CD8-positive, alpha-beta memory T cell (primary cell): Measurements from ENCODE around the gene CD47. TPM values are rescaled to one million over a fixed set of nuclear protein-coding genes. Genes with fewer than 3 reads are reported as not detected.

Experiments used
- CTCF ChIA-PET: fragments of 350-600 bp; sonication (Branson Sonifier 250); formaldehyde crosslinking; loops from one replicate; lab custom pipeline; 2021; ENCODE audit warnings: antibody characterized with exemption; lab: Charles Lee
- POLR2A ChIA-PET: fragments of 350-600 bp; sonication (Branson Sonifier 250); formaldehyde crosslinking; loops from one replicate; lab custom pipeline; 2021; ENCODE audit warnings: antibody characterized with exemption; lab: Charles Lee
- DNase-seq, 5 donors: peaks; one replicate each; pipeline versions ENCODE4 v3.0.0 to v3.0.0-alpha.2; 2020 to 2022; ENCODE audit warnings: mixed read lengths in 1 of 5
- H3K27ac ChIP-seq: one replicate; pipeline ENCODE4 v1.7.0; 2013; ENCODE audit warnings: low read depth, mild to moderate bottlenecking, low read length, moderate library complexity
- H3K27me3 ChIP-seq: 2 replicates; pipeline ENCODE4 v1.7.0; 2013; ENCODE audit warnings: low read length, mild to moderate bottlenecking; ENCODE audit not compliant: insufficient read depth, poor library complexity, severe bottlenecking
- H3K36me3 ChIP-seq: 2 replicates; pipeline ENCODE4 v1.7.0; 2013; ENCODE audit warnings: mild to moderate bottlenecking, low read length, moderate library complexity; ENCODE audit not compliant: insufficient read depth
- H3K4me1 ChIP-seq: 2 replicates; pipeline ENCODE4 v1.7.0; 2013; ENCODE audit warnings: mild to moderate bottlenecking, low read length, moderate library complexity; ENCODE audit not compliant: insufficient read depth
- H3K4me3 ChIP-seq: 2 replicates; pipeline ENCODE4 v1.7.0; 2013; ENCODE audit warnings: mild to moderate bottlenecking, low read length
- H3K9me3 ChIP-seq: 2 replicates; pipeline ENCODE4 v1.7.0; 2013; ENCODE audit warnings: mild to moderate bottlenecking, low read length
- H3K27ac Mint-ChIP-seq, 8 donors: one replicate each; pipeline ENCODE4 v1.8.0; 2020 to 2021; ENCODE audit warnings: mixed read lengths in 8 of 8, mild to moderate bottlenecking in 6 of 8, inconsistent platforms in 3 of 8, moderate library complexity in 3 of 8
- H3K27me3 Mint-ChIP-seq, 2 donors: one replicate each; pipeline ENCODE4 v1.8.0; 2020 to 2021; ENCODE audit warnings: mixed read lengths in 2 of 2, mild to moderate bottlenecking in 1 of 2, moderate library complexity in 1 of 2
- H3K36me3 Mint-ChIP-seq, 3 donors: one replicate each; pipeline ENCODE4 v1.8.0; 2020 to 2021; ENCODE audit warnings: mixed read lengths in 3 of 3, inconsistent platforms in 1 of 3, mild to moderate bottlenecking in 1 of 3
- H3K4me1 Mint-ChIP-seq, 3 donors: one replicate each; pipeline ENCODE4 v1.8.0; 2020 to 2021; ENCODE audit warnings: mixed read lengths in 3 of 3, inconsistent platforms in 1 of 3, mild to moderate bottlenecking in 1 of 3
- H3K4me3 Mint-ChIP-seq, 7 donors: one replicate each; pipeline ENCODE4 v1.8.0; 2020 to 2021; ENCODE audit warnings: mixed read lengths in 7 of 7, mild to moderate bottlenecking in 6 of 7, moderate library complexity in 4 of 7, inconsistent platforms in 2 of 7
- H3K9me3 Mint-ChIP-seq, 5 donors: one replicate each; pipeline ENCODE4 v1.8.0; 2020 to 2022; ENCODE audit warnings: mixed read lengths in 5 of 5, mild to moderate bottlenecking in 3 of 5, moderate library complexity in 2 of 5, inconsistent platforms in 1 of 5
- polyA plus RNA-seq: library from polyadenylated mRNA; unstranded; fragments of 300-500 nt; fragmentation: Illumina TruSeq; gene quantifications from one replicate; pipeline ENCODE4 v1.2.3, GENCODE V29; 2021
- total RNA-seq, 2 experiments: library from RNA; stranded (reverse); gene quantifications; one replicate each; pipeline ENCODE4 v1.2.3, GENCODE V29; 2021

Gene CD47
- total and polyA plus RNA-seq, 3 experiments from 2014 or later = 126 to 232 (median 131) TPM

- no peaks in the 10 kb centered on the region for H3K36me3 ChIP-seq
- H3K9me3 Mint-ChIP-seq = peaks cover 0 to 3% (median 0%) of the 10 kb centered on the region in 5 donors
- H3K27me3 Mint-ChIP-seq = no peaks in the 10 kb centered on the region
- no peaks in the 10 kb centered on the region for H3K36me3 Mint-ChIP-seq
- H3K27ac ChIP-seq = no peak overlapping the region
- peaks cover 0 to 3% (median 0%) of the 10 kb centered on the region in 3 donors for H3K4me1 Mint-ChIP-seq
- no peaks in the 10 kb centered on the region for H3K4me1 ChIP-seq
- no peak overlapping the region for H3K4me3 Mint-ChIP-seq
- no peak for DNase-seq
- H3K9me3 ChIP-seq = no peaks in the 10 kb centered on the region
- ChIA-PET CTCF (no interaction called here), POLR2A (no interaction called here)
- H3K27ac Mint-ChIP-seq = no peak overlapping the region
- H3K4me3 ChIP-seq = no peak overlapping the region
- no peaks in the 10 kb centered on the region for H3K27me3 ChIP-seq
Observed at GRCh38 chr3:107999215-107999775, 91.5 kb downstream of the CD47 start.

GRCh38 chr3:107997671-107998070 lies 93.2 kb downstream of the CD47 start:
- no peaks in the 10 kb centered on the region for H3K9me3 ChIP-seq
- no peak overlapping the region for H3K4me3 ChIP-seq
- DNase-seq = no peak
- peaks cover 0 to 2% of the 10 kb centered on the region in 2 donors for H3K27me3 Mint-ChIP-seq
- ChIA-PET CTCF (no interaction called here), POLR2A (no interaction called here)
- H3K36me3 Mint-ChIP-seq = peaks cover 0 to 2% (median 0%) of the 10 kb centered on the region in 3 donors
- no peaks in the 10 kb centered on the region for H3K4me1 ChIP-seq
- peaks cover 0 to 3% (median 0%) of the 10 kb centered on the region in 5 donors for H3K9me3 Mint-ChIP-seq
- H3K4me3 Mint-ChIP-seq = no peak overlapping the region
- H3K4me1 Mint-ChIP-seq = peaks cover 0 to 3% (median 0%) of the 10 kb centered on the region in 3 donors
- H3K36me3 ChIP-seq = no peaks in the 10 kb centered on the region
- H3K27ac ChIP-seq = no peak overlapping the region
- no peak overlapping the region for H3K27ac Mint-ChIP-seq
- H3K27me3 ChIP-seq = no peaks in the 10 kb centered on the region

DNA sequence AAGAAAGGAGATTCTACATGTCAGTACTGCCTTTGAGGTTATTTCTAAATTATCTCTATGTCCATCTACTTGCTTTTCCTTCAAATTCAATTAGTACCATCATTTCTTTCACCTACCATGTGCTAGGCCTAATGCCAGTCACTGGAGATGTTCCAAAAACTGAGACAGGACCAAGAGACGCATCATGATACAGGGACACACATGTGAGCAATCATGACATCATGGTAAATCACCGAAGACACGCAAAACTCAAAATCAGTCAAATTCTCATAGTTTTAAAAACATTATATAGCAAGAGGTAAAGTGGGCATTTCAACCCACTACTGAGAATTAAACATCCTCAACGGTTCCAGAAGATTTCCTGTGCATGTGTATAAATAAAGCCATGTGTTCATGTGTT lies 95.0 kb downstream of the CD47 start:
- ChIA-PET CTCF (no interaction called here), POLR2A (no interaction called here)
- Histone ChIP-seq H3K4me3 (no peak overlapping the region), H3K4me1 (no peaks in the 10 kb centered on the region), H3K27ac (no peak overlapping the region), H3K36me3 (no peaks in the 10 kb centered on the region), H3K27me3 (no peaks in the 10 kb centered on the region), H3K9me3 (no peaks in the 10 kb centered on the region)
- H3K9me3 Mint-ChIP-seq = peaks cover 0 to 1% (median 0%) of the 10 kb centered on the region in 5 donors
- no peaks in the 10 kb centered on the region for H3K4me1 Mint-ChIP-seq
- peak overlapping the region in 1 of 8 donors; percentile 24 for H3K27ac Mint-ChIP-seq
- no peak for DNase-seq
- H3K36me3 Mint-ChIP-seq = peaks cover 0 to 2% (median 0%) of the 10 kb centered on the region in 3 donors
- H3K27me3 Mint-ChIP-seq = peaks cover 0 to 2% of the 10 kb centered on the region in 2 donors
- H3K4me3 Mint-ChIP-seq = no peak overlapping the region

GRCh38 chr3:107994956-107995715 lies 95.7 kb downstream of the CD47 start:
- H3K27ac ChIP-seq = no peak overlapping the region
- H3K4me3 ChIP-seq = no peak overlapping the region
- H3K27me3 Mint-ChIP-seq = peaks cover 0 to 2% of the 10 kb centered on the region in 2 donors
- no peaks in the 10 kb centered on the region for H3K4me1 Mint-ChIP-seq
- ChIA-PET POLR2A (interaction anchor here (0.5 kb wide), 1 partner anchor 22 kb away, joined by 6 read pairs; no protein-coding TSS in a partner anchor), CTCF (no interaction called here)
- H3K9me3 Mint-ChIP-seq = no peaks in the 10 kb centered on the region
- no peaks in the 10 kb centered on the region for H3K9me3 ChIP-seq
- no peaks in the 10 kb centered on the region for H3K27me3 ChIP-seq
- no peak for DNase-seq
- no peaks in the 10 kb centered on the region for H3K36me3 ChIP-seq
- H3K4me3 Mint-ChIP-seq = no peak overlapping the region
- H3K4me1 ChIP-seq = no peaks in the 10 kb centered on the region
- H3K36me3 Mint-ChIP-seq = peaks cover 0 to 2% (median 0%) of the 10 kb centered on the region in 3 donors
- no peak overlapping the region for H3K27ac Mint-ChIP-seq

- Histone ChIP-seq H3K36me3 (no peaks in the 10 kb centered on the region), H3K4me3 (no peak overlapping the region), H3K9me3 (no peaks in the 10 kb centered on the region), H3K27ac (no peak overlapping the region), H3K27me3 (no peaks in the 10 kb centered on the region), H3K4me1 (no peaks in the 10 kb centered on the region)
- Mint-ChIP-seq H3K27me3 (peaks cover 0 to 2% of the 10 kb centered on the region in 2 donors), H3K36me3 (peaks cover 0 to 2% (median 0%) of the 10 kb centered on the region in 3 donors), H3K4me3 (no peak overlapping the region), H3K4me1 (peaks cover under 1 to 2% (median 2%) of the 10 kb centered on the region in 3 donors), H3K27ac (no peak overlapping the region), H3K9me3 (no peaks in the 10 kb centered on the region)
- no peak for DNase-seq
- POLR2A ChIA-PET = no interaction called here
- CTCF ChIA-PET = no interaction called here
Observed at GRCh38 chr3:107994181-107994580, 96.7 kb downstream of the CD47 start.

- Mint-ChIP-seq H3K27me3 (peaks cover 0 to 2% of the 10 kb centered on the region in 2 donors), H3K36me3 (peaks cover 0 to 2% (median 0%) of the 10 kb centered on the region in 3 donors), H3K27ac (no peak overlapping the region), H3K4me1 (peaks cover 4 to 6% (median 6%) of the 10 kb centered on the region in 3 donors), H3K9me3 (no peaks in the 10 kb centered on the region), H3K4me3 (no peak overlapping the region)
- Histone ChIP-seq H3K4me1 (peaks cover 2% of the 10 kb centered on the region), H3K4me3 (no peak overlapping the region), H3K9me3 (no peaks in the 10 kb centered on the region), H3K36me3 (no peaks in the 10 kb centered on the region), H3K27me3 (no peaks in the 10 kb centered on the region), H3K27ac (no peak overlapping the region)
- ChIA-PET CTCF (no interaction called here), POLR2A (no interaction called here)
- DNase-seq = no peak
Observed at GRCh38 chr3:107993771-107994170, 97.1 kb downstream of the CD47 start.

Other genes with a start within 250 kb of the CD47 start
- 10 to 100 TPM; 43.0 to 45.9 TPM for gene IFT57, start 131.4 kb upstream of the CD47 start, total RNA-seq
- gene IFT57, start 131.4 kb upstream of the CD47 start, polyA plus RNA-seq = 33.2 TPM
- gene HHLA2, start 205.5 kb upstream of the CD47 start, total RNA-seq = 1 to 10 TPM; 1.0 to 1.1 TPM
- gene HHLA2, start 205.5 kb upstream of the CD47 start, polyA plus RNA-seq = 0.46 TPM